Liver (tissue), 3 donors: ENCODE results near the gene CRYGB.

ENCODE experiments used
- GABPA ChIP-seq, 2 donors: IDR thresholded peaks in 1 of 2; conservative IDR thresholded peaks in 1 of 2; 2 replicates each; pipeline ENCODE4 v1.6.1; 2016; ENCODE audit warnings: antibody characterized with exemption in 2 of 2, mild to moderate bottlenecking in 1 of 2, moderate library complexity in 1 of 2
- JUND ChIP-seq, 2 donors: IDR thresholded peaks; 2 replicates each; pipeline ENCODE4 v1.6.1; 2016; ENCODE audit warnings: antibody characterized with exemption in 2 of 2
- RAD21 ChIP-seq, 2 donors: IDR thresholded peaks; 2 replicates each; pipeline ENCODE4 v1.6.1; 2016; ENCODE audit warnings: antibody characterized with exemption in 2 of 2, mild to moderate bottlenecking in 2 of 2
- SP1 ChIP-seq: IDR thresholded peaks from 2 replicates; pipeline ENCODE4 v1.6.1; 2018; ENCODE audit warnings: antibody characterized with exemption, mild to moderate bottlenecking
- TAF1 ChIP-seq: conservative IDR thresholded peaks from 2 replicates; pipeline ENCODE4 v1.6.1; 2016; ENCODE audit warnings: antibody characterized with exemption, mild to moderate bottlenecking
- YY1 ChIP-seq: IDR thresholded peaks from 2 replicates; pipeline ENCODE4 v1.6.1; 2016; ENCODE audit warnings: antibody characterized with exemption, mild to moderate bottlenecking
- TF ChIP-seq, protein P1 (sequence below): fragments of 150-350 bp; IDR thresholded peaks from 2 replicates; pipeline ENCODE4 v1.5.1; 2017; ENCODE audit warnings: improper control_type of control experiment, low read depth, low read length; ENCODE audit not compliant: missing input control
- TF ChIP-seq, protein P2 (sequence below): IDR thresholded peaks from 2 replicates; pipeline ENCODE4 v1.6.1; 2016; ENCODE audit warnings: antibody characterized with exemption
- TF ChIP-seq, protein P3 (sequence below): IDR thresholded peaks from 2 replicates; pipeline ENCODE4 v1.6.1; 2016; ENCODE audit warnings: antibody characterized with exemption, mild to moderate bottlenecking
- TF ChIP-seq, protein P4 (sequence below): IDR thresholded peaks from 2 replicates; pipeline ENCODE4 v1.6.1; 2016; ENCODE audit warnings: antibody characterized with exemption
- TF ChIP-seq, protein P5 (sequence below): IDR thresholded peaks from 2 replicates; pipeline ENCODE4 v1.6.1; 2016; ENCODE audit warnings: antibody characterized with exemption
- donor health status: healthy.
- donor health status: healthy.

DNA sequence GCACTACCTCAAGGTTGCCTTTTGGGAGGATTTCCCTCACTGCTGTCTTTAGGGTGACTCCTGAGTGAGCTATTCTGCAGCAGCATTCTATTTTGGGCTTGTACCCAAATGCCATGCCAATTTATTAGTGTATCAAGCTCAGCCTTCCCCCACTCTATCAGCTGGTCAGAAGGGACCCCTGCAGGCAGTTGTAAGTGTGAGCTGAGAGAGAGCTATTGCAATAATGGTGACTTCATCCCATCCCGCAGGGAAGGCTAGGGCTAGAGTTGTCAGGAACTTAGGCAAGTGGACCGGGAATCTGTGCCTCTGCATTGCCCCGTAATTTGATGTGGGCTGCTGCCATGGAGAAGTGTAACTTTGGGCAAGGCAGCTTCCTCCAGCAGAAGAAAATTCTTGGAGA lies 1.8 kb upstream of the CRYGB start:
- TF ChIP-seq, protein P1, sequence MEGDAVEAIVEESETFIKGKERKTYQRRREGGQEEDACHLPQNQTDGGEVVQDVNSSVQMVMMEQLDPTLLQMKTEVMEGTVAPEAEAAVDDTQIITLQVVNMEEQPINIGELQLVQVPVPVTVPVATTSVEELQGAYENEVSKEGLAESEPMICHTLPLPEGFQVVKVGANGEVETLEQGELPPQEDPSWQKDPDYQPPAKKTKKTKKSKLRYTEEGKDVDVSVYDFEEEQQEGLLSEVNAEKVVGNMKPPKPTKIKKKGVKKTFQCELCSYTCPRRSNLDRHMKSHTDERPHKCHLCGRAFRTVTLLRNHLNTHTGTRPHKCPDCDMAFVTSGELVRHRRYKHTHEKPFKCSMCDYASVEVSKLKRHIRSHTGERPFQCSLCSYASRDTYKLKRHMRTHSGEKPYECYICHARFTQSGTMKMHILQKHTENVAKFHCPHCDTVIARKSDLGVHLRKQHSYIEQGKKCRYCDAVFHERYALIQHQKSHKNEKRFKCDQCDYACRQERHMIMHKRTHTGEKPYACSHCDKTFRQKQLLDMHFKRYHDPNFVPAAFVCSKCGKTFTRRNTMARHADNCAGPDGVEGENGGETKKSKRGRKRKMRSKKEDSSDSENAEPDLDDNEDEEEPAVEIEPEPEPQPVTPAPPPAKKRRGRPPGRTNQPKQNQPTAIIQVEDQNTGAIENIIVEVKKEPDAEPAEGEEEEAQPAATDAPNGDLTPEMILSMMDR = no peak
- TF ChIP-seq, protein P2, sequence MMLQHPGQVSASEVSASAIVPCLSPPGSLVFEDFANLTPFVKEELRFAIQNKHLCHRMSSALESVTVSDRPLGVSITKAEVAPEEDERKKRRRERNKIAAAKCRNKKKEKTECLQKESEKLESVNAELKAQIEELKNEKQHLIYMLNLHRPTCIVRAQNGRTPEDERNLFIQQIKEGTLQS = no peak
- TF ChIP-seq, protein P3, sequence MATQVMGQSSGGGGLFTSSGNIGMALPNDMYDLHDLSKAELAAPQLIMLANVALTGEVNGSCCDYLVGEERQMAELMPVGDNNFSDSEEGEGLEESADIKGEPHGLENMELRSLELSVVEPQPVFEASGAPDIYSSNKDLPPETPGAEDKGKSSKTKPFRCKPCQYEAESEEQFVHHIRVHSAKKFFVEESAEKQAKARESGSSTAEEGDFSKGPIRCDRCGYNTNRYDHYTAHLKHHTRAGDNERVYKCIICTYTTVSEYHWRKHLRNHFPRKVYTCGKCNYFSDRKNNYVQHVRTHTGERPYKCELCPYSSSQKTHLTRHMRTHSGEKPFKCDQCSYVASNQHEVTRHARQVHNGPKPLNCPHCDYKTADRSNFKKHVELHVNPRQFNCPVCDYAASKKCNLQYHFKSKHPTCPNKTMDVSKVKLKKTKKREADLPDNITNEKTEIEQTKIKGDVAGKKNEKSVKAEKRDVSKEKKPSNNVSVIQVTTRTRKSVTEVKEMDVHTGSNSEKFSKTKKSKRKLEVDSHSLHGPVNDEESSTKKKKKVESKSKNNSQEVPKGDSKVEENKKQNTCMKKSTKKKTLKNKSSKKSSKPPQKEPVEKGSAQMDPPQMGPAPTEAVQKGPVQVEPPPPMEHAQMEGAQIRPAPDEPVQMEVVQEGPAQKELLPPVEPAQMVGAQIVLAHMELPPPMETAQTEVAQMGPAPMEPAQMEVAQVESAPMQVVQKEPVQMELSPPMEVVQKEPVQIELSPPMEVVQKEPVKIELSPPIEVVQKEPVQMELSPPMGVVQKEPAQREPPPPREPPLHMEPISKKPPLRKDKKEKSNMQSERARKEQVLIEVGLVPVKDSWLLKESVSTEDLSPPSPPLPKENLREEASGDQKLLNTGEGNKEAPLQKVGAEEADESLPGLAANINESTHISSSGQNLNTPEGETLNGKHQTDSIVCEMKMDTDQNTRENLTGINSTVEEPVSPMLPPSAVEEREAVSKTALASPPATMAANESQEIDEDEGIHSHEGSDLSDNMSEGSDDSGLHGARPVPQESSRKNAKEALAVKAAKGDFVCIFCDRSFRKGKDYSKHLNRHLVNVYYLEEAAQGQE = no peak
- TF ChIP-seq, protein P4, sequence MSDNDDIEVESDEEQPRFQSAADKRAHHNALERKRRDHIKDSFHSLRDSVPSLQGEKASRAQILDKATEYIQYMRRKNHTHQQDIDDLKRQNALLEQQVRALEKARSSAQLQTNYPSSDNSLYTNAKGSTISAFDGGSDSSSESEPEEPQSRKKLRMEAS = no peak
- TF ChIP-seq SP1 (no peak), YY1 (no peak), RAD21 (IDR thresholded peaks at IDR 0.05) (no peak), TAF1 (no peak), JUND (IDR thresholded peaks at IDR 0.05) (no peak), GABPA (IDR thresholded peaks at IDR 0.05 in 1 of 2, conservative IDR thresholded peaks at IDR 0.05 in 1 of 2) (no peak)
- TF ChIP-seq, protein P5, sequence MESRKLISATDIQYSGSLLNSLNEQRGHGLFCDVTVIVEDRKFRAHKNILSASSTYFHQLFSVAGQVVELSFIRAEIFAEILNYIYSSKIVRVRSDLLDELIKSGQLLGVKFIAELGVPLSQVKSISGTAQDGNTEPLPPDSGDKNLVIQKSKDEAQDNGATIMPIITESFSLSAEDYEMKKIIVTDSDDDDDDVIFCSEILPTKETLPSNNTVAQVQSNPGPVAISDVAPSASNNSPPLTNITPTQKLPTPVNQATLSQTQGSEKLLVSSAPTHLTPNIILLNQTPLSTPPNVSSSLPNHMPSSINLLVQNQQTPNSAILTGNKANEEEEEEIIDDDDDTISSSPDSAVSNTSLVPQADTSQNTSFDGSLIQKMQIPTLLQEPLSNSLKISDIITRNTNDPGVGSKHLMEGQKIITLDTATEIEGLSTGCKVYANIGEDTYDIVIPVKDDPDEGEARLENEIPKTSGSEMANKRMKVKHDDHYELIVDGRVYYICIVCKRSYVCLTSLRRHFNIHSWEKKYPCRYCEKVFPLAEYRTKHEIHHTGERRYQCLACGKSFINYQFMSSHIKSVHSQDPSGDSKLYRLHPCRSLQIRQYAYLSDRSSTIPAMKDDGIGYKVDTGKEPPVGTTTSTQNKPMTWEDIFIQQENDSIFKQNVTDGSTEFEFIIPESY = no peak
